ENCODE results near the gene CIROP. TPM values are rescaled to one million over a fixed set of nuclear protein-coding genes. Genes with fewer than 3 reads are reported as not detected.

CIROP gene, protein sequence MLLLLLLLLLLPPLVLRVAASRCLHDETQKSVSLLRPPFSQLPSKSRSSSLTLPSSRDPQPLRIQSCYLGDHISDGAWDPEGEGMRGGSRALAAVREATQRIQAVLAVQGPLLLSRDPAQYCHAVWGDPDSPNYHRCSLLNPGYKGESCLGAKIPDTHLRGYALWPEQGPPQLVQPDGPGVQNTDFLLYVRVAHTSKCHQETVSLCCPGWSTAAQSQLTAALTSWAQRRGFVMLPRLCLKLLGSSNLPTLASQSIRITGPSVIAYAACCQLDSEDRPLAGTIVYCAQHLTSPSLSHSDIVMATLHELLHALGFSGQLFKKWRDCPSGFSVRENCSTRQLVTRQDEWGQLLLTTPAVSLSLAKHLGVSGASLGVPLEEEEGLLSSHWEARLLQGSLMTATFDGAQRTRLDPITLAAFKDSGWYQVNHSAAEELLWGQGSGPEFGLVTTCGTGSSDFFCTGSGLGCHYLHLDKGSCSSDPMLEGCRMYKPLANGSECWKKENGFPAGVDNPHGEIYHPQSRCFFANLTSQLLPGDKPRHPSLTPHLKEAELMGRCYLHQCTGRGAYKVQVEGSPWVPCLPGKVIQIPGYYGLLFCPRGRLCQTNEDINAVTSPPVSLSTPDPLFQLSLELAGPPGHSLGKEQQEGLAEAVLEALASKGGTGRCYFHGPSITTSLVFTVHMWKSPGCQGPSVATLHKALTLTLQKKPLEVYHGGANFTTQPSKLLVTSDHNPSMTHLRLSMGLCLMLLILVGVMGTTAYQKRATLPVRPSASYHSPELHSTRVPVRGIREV
- not detected for total RNA-seq
- long read RNA-seq = 0 reads

DNA sequence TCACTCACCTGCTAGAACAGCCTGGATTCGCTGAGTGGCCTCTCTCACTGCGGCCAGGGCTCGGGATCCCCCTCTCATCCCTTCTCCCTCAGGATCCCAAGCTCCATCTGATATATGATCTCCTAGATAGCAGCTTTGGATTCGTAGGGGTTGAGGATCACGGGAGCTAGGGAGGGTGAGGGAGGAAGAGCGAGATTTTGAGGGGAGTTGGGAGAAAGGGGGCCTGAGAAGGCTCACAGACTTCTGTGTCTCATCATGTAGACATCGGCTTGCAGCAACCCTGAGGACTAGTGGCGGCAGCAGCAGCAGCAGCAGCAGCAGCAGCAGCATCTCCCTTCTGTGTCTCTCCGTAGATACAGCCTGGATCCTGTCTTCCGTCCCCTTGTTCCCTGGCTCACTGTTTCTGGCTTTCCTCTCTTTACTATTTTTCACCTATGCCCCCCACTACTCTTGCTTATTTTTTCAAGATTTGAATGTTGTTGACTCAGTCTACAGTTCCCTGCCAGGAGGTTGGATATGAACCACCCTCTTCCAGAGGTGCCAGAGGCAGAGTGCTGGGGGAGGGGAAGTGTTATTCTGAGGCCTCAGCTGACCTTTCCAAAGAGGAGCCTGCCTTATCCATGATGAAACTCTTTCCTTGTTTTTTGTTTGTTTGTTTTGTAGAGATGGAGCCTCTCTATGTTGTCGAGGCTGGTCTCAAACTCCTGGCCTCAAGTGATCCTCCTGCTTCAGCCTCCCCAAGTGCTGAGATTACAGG lies at the start of gene CIROP:
Gene CIROP, minus strand, starts transcription at position 399 of the 757 bp plus-strand sequence. Its CDS starts 69 bp downstream, at position 330.
- TF ChIP-seq, protein P1, sequence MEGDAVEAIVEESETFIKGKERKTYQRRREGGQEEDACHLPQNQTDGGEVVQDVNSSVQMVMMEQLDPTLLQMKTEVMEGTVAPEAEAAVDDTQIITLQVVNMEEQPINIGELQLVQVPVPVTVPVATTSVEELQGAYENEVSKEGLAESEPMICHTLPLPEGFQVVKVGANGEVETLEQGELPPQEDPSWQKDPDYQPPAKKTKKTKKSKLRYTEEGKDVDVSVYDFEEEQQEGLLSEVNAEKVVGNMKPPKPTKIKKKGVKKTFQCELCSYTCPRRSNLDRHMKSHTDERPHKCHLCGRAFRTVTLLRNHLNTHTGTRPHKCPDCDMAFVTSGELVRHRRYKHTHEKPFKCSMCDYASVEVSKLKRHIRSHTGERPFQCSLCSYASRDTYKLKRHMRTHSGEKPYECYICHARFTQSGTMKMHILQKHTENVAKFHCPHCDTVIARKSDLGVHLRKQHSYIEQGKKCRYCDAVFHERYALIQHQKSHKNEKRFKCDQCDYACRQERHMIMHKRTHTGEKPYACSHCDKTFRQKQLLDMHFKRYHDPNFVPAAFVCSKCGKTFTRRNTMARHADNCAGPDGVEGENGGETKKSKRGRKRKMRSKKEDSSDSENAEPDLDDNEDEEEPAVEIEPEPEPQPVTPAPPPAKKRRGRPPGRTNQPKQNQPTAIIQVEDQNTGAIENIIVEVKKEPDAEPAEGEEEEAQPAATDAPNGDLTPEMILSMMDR (IDR thresholded peaks at IDR 0.05; ENCODE audit: borderline replicate concordance) = no peak
- H3K36me3 ChIP-seq = no peaks in the 10 kb centered on the region
- H3K27ac ChIP-seq (replicated peaks) = no peak within 1 kb of the TSS
- no peak for DNase-seq
- peaks cover under 1% of the 10 kb centered on the region for H3K27me3 ChIP-seq (ENCODE audit: low read depth)
- no peak within 1 kb of the TSS for H3K4me3 ChIP-seq
- intact Hi-C loops (cut with micrococcal nuclease) = no loop called here
- no peaks in the 10 kb centered on the region for H3K9me3 ChIP-seq (replicated peaks)
- H3K4me1 ChIP-seq = peaks cover 5% of the 10 kb centered on the region

DNA sequence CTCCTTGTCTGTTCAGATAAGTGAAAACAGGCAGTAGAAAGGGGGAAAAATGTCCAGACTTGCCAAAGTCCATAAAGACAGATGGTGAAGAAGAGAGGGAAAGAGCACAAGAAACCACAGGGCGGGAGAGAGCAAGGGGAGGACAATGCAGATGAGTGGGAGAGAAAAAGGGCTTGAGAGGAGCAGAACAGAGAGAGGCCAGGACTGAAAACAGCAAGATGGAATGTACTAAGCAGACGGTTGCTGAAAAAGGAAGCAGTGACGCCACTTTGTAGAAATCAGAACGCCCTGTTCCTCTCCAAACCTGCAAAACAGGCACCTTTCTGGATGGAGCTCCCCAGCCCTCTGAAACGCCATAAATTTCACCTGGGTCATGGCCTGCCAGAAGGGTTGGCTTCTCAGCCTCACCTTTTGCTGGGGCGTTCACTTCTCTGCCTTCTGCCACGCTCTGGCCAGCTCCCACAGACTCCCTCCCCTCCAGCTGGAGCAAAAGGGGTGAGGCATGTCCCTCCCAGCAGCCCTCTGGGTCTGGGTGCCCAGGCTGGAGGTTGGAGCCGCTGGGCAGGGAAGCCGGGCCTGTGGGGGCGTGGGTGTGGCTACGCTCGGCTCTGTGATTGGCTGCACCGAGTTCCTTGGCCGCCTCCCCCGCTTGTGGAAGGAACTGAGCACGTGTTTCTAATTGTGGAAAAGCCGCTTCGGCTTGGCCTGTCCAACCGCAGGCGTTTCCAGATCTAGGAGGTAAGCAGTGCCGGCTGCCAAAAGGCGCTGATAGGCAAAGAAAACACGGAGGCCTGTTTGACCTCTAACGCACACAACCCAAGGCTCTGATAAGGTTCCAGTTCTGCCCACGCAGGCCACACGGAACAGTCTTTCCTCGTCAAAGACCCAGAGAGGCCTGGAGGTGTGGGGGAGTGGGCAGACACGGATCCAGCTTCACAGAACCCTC lies 49.3 kb upstream of the CIROP start:
- DNase-seq = peak; percentile 92
- H3K9me3 ChIP-seq (replicated peaks) = no peaks in the 10 kb centered on the region
- H3K4me1 ChIP-seq = peaks cover 47% of the 10 kb centered on the region
- TF ChIP-seq, protein P1 (IDR thresholded peaks at IDR 0.05; ENCODE audit: borderline replicate concordance) = no peak
- H3K27me3 ChIP-seq (ENCODE audit: low read depth) = no peaks in the 10 kb centered on the region
- no peaks in the 10 kb centered on the region for H3K36me3 ChIP-seq
- intact Hi-C loops (cut with micrococcal nuclease) = no loop called here
- peak overlapping the region; percentile 60 for H3K4me3 ChIP-seq
- peak overlapping the region; percentile 95 for H3K27ac ChIP-seq (replicated peaks)

DNA sequence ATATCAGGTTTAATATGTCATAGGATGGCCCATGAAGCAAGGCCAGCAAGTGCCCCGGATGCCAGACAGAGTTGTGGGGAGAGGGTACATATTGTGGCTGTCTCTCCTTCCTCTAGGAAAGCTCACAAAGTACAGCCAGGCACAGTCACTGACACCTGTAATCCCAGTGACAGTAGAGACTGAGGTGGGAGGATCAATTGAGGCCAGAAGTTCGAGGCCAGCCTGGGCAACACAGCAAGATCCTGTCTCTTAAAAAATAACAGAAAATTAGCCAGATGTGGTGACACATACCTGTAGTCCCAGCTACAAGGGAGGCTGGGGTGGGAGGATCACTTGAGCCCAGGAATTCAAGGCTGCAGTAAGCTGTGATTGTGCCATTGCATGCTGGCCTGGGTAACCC lies 46.6 kb upstream of the CIROP start:
- H3K27ac ChIP-seq (replicated peaks) = peak overlapping the region; percentile 95
- H3K4me3 ChIP-seq = no peak overlapping the region
- H3K36me3 ChIP-seq = no peaks in the 10 kb centered on the region
- no peaks in the 10 kb centered on the region for H3K9me3 ChIP-seq (replicated peaks)
- H3K4me1 ChIP-seq = peaks cover 63% of the 10 kb centered on the region
- TF ChIP-seq, protein P1 (IDR thresholded peaks at IDR 0.05; ENCODE audit: borderline replicate concordance) = no peak
- intact Hi-C loops (cut with micrococcal nuclease) = no loop called here
- no peak for DNase-seq
- H3K27me3 ChIP-seq (ENCODE audit: low read depth) = no peaks in the 10 kb centered on the region

DNA sequence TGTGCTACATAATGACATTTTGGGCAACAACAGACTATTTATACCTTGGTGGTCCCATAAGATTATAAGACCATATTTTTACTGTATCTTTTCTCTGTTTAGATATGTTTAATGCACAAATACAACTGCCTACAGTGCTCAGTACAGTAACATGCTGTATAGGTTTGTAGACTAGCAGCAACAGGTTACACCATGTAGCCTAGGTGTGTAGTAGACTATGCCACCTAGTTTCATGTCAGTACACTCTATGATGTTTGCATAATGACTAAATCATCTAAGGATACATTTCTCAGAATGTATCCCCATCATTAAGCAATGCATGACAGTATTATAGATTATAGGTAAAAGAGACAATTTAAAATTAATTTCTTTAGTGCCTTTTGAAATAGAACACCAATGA lies 45.0 kb upstream of the CIROP start:
- TF ChIP-seq, protein P1 (IDR thresholded peaks at IDR 0.05; ENCODE audit: borderline replicate concordance) = no peak
- intact Hi-C loops (cut with micrococcal nuclease) = no loop called here
- H3K4me1 ChIP-seq = peaks cover 65% of the 10 kb centered on the region
- H3K9me3 ChIP-seq (replicated peaks) = no peaks in the 10 kb centered on the region
- H3K27me3 ChIP-seq (ENCODE audit: low read depth) = no peaks in the 10 kb centered on the region
- H3K4me3 ChIP-seq = no peak overlapping the region
- no peak for DNase-seq
- H3K27ac ChIP-seq (replicated peaks) = peak overlapping the region; percentile 0
- no peaks in the 10 kb centered on the region for H3K36me3 ChIP-seq

All from left ventricle myocardium inferior (tissue), 1 donor.